ENCODE measurements around the gene NRXN3.

NRXN3 gene

DNA sequence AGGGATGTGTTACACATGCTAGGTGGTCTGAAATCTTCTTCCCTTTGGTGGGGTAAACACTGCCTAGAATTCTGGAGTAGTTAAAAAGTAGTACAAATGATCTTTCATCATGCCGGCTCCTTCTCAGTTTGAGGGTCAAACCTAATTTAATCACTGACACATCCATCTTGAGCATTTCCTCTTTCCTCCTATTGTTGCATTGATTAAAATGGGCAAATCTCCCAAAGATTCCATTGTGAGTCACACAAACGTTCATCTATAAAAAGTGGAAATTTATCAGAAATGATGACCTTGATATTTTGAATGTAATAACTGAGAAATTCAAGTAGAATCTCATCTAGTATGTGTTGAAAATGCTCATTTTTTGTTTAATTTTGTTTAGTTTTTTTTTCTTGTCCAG, 996.0 kb downstream of the NRXN3 start:
- Histone ChIP-seq H3K4me3 (replicated peaks; ENCODE audit: low read depth, low read length) (no peak overlapping the region), H3K27me3 (replicated peaks; ENCODE audit: control insufficient read depth, insufficient read depth, low read length) (no peaks in the 10 kb centered on the region), H3K36me3 (ENCODE audit: control insufficient read depth, insufficient read depth, low read length) (no peaks in the 10 kb centered on the region)
- TF ChIP-seq CTCF (IDR thresholded peaks at IDR 0.05; ENCODE audit: insufficient read depth, low read length, poor library complexity, severe bottlenecking): no peak
- no peak for DNase-seq (ENCODE audit: extremely low read depth, insufficient read length)

- DNase-seq (ENCODE audit: extremely low read depth, insufficient read length): no peak
- H3K36me3 ChIP-seq (ENCODE audit: control insufficient read depth, insufficient read depth, low read length): no peaks in the 10 kb centered on the region
- H3K4me3 ChIP-seq (replicated peaks; ENCODE audit: low read depth, low read length): no peak overlapping the region
- no peak for TF ChIP-seq CTCF (IDR thresholded peaks at IDR 0.05; ENCODE audit: insufficient read depth, low read length, poor library complexity, severe bottlenecking)
- no peaks in the 10 kb centered on the region for H3K27me3 ChIP-seq (replicated peaks; ENCODE audit: control insufficient read depth, insufficient read depth, low read length)
Measured at GRCh38 chr14:79167957-79168356, 997.8 kb downstream of the NRXN3 start.

GRCh38 chr14:79175671-79176070, 1005.5 kb downstream of the NRXN3 start:
- TF ChIP-seq CTCF (IDR thresholded peaks at IDR 0.05; ENCODE audit: insufficient read depth, low read length, poor library complexity, severe bottlenecking): no peak
- Histone ChIP-seq H3K36me3 (ENCODE audit: control insufficient read depth, insufficient read depth, low read length) (no peaks in the 10 kb centered on the region), H3K27me3 (replicated peaks; ENCODE audit: control insufficient read depth, insufficient read depth, low read length) (no peaks in the 10 kb centered on the region), H3K4me3 (replicated peaks; ENCODE audit: low read depth, low read length) (no peak overlapping the region)
- no peak for DNase-seq (ENCODE audit: extremely low read depth, insufficient read length)

DNA sequence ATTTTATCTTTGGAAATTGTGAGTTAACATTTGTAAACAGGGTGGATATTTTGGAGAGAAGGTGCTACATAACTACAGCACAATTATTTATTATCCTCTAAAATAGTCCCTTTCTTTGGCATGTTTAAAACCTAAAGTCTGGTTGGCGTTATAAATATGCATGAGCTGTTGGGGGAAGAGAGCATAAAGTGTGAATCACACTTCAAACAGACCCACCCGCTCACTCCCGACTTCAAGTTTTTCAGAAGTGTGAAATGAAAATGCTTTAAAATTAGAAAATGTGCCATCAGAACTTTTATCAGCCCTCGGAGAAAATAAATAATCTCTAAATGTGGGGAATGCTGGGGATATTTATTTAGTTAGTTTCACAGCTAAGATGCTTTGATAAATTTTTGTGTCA, 1006.9 kb downstream of the NRXN3 start:
- TF ChIP-seq CTCF (IDR thresholded peaks at IDR 0.05; ENCODE audit: insufficient read depth, low read length, poor library complexity, severe bottlenecking): no peak
- H3K36me3 ChIP-seq (ENCODE audit: control insufficient read depth, insufficient read depth, low read length): no peaks in the 10 kb centered on the region
- H3K4me3 ChIP-seq (replicated peaks; ENCODE audit: low read depth, low read length): no peak overlapping the region
- no peak for DNase-seq (ENCODE audit: extremely low read depth, insufficient read length)
- no peaks in the 10 kb centered on the region for H3K27me3 ChIP-seq (replicated peaks; ENCODE audit: control insufficient read depth, insufficient read depth, low read length)

GRCh38 chr14:79178719-79179118, 1008.5 kb downstream of the NRXN3 start:
- no peak for DNase-seq (ENCODE audit: extremely low read depth, insufficient read length)
- no peak for TF ChIP-seq CTCF (IDR thresholded peaks at IDR 0.05; ENCODE audit: insufficient read depth, low read length, poor library complexity, severe bottlenecking)
- Histone ChIP-seq H3K27me3 (replicated peaks; ENCODE audit: control insufficient read depth, insufficient read depth, low read length) (no peaks in the 10 kb centered on the region), H3K4me3 (replicated peaks; ENCODE audit: low read depth, low read length) (no peak overlapping the region), H3K36me3 (ENCODE audit: control insufficient read depth, insufficient read depth, low read length) (no peaks in the 10 kb centered on the region)

GRCh38 chr14:79179985-79180384, 1009.8 kb downstream of the NRXN3 start:
- no peaks in the 10 kb centered on the region for H3K27me3 ChIP-seq (replicated peaks; ENCODE audit: control insufficient read depth, insufficient read depth, low read length)

More at GRCh38 chr14:79179985-79180384, 1009.8 kb downstream of the NRXN3 start:
- DNase-seq (ENCODE audit: extremely low read depth, insufficient read length): no peak
- no peak for TF ChIP-seq CTCF (IDR thresholded peaks at IDR 0.05; ENCODE audit: insufficient read depth, low read length, poor library complexity, severe bottlenecking)
- no peak overlapping the region for H3K4me3 ChIP-seq (replicated peaks; ENCODE audit: low read depth, low read length)
- no peaks in the 10 kb centered on the region for H3K36me3 ChIP-seq (ENCODE audit: control insufficient read depth, insufficient read depth, low read length)

Data from GM06990 (cell line).